Effector memory CD8-positive, alpha-beta T cell (primary cell): ENCODE measurements around the gene CPB1.

Experiments used
- ATAC-seq: fragments of 150-1000 bp; cut with Tn5 transposase; replicated peaks from 2 replicates; pipeline ENCODE4 v1.10.0; 2021; ENCODE audit warnings: mild to moderate bottlenecking, moderate library complexity
- DNase-seq, 3 experiments: peaks; one replicate each; pipeline ENCODE4 v3.0.0; 2021
- H3K27ac Mint-ChIP-seq, 2 donors: one replicate each; pipeline ENCODE4 v1.8.0; 2022; ENCODE audit warnings: mild to moderate bottlenecking in 2 of 2, mixed read lengths in 2 of 2, moderate library complexity in 2 of 2
- H3K27me3 Mint-ChIP-seq, 2 donors: one replicate each; pipeline ENCODE4 v1.8.0; 2022; ENCODE audit warnings: mixed read lengths in 2 of 2
- H3K36me3 Mint-ChIP-seq: one replicate; pipeline ENCODE4 v1.8.0; 2022; ENCODE audit warnings: mild to moderate bottlenecking, moderate library complexity, mixed read lengths; ENCODE audit not compliant: insufficient read depth
- H3K4me1 Mint-ChIP-seq, 2 donors: one replicate each; pipeline ENCODE4 v1.8.0; 2022; ENCODE audit warnings: low read depth in 2 of 2, mixed read lengths in 2 of 2
- H3K4me3 Mint-ChIP-seq, 2 donors: one replicate each; pipeline ENCODE4 v1.8.0; 2022; ENCODE audit warnings: mild to moderate bottlenecking in 2 of 2, mixed read lengths in 2 of 2, moderate library complexity in 2 of 2
- H3K9me3 Mint-ChIP-seq, 2 donors: one replicate each; pipeline ENCODE4 v1.8.0; 2022; ENCODE audit warnings: mixed read lengths in 2 of 2

CPB1 gene

DNA sequence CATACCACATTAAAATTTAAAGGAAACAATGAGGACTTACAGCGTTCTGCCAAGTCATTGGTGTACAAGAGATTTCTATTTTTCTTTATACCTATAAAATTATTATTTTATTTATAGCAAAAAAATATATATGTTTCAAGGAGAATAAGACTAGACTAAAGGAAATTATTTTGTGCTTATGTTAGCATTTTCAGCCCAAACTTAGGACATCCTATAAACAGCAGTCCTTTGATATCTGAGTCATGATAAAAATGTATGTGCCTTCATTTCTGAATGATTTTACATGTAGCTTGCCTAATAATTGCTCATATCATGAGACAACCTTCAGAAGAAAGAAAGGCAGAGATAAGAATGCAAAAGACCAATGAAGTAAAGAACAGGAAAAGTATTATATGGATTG, 20.8 kb downstream of the CPB1 start:
- DNase-seq: no peak
- Mint-ChIP-seq H3K27ac (no peak overlapping the region), H3K27me3 (no peaks in the 10 kb centered on the region), H3K9me3 (no peaks in the 10 kb centered on the region), H3K4me3 (no peak overlapping the region), H3K4me1 (no peaks in the 10 kb centered on the region), H3K36me3 (no peaks in the 10 kb centered on the region)
- ATAC-seq: no peak

DNA sequence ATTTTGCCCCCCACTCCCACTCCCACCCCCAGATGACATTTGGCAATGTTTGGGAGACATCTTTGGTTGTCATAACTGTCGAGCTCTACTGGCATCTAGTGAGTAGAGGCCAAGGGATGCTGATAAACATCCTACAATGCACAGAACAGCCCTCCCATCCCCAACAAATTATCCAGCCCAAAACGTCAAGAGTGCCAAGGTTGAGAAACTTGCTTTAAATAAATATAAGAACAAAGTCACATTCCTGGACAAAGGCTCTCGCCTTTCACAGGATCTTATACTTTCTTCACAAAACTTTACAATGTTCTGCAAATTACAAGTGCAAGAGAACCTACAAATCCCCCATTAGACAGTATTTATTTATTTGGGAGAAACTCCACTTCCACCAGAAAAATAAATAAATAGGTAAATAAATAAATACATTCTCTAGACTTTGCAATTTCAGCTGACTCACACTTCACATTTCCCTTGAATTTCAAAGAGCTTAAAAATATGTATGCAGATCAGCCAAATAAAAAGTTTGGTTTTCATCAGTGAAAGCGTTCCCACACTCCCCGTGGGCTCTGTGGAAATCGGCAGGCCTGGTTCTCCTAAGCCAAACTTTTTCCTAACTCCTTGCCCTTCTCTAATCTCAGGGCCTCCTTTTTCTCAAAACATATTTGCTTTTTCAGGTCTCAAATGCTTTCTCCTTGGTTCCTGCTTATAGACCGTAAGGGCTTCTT, 24.8 kb downstream of the CPB1 start:
- peaks cover 0 to 7% of the 10 kb centered on the region in 2 donors for H3K27me3 Mint-ChIP-seq
- no peak overlapping the region for H3K27ac Mint-ChIP-seq
- DNase-seq (no peak), ATAC-seq (no peak)
- H3K36me3 Mint-ChIP-seq: no peaks in the 10 kb centered on the region
- H3K4me1 Mint-ChIP-seq: no peaks in the 10 kb centered on the region
- no peaks in the 10 kb centered on the region for H3K9me3 Mint-ChIP-seq
- H3K4me3 Mint-ChIP-seq: no peak overlapping the region

DNA sequence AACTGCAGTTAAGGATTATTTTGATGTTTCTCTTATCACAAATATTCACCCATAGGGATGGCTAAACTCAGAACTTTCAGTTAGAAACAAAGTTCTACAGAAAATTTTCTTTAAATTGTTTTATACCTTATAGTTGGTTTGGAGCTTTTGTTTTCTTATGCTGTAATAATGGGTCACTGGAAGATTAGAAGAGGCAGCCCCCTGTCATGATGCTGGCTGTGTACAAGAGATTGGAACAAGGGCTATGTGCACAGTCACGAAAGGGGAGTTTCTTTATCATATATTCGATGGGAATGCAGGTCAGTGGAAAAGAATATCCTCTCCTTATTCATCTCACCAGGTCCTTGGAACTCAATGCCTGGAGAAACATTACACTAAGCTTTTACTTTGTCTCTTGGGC, 25.5 kb downstream of the CPB1 start:
- Mint-ChIP-seq H3K4me1 (no peaks in the 10 kb centered on the region), H3K4me3 (no peak overlapping the region), H3K27ac (no peak overlapping the region), H3K9me3 (no peaks in the 10 kb centered on the region), H3K27me3 (peaks cover 0 to 7% of the 10 kb centered on the region in 2 donors), H3K36me3 (no peaks in the 10 kb centered on the region)
- DNase-seq (no peak), ATAC-seq (no peak)

DNA sequence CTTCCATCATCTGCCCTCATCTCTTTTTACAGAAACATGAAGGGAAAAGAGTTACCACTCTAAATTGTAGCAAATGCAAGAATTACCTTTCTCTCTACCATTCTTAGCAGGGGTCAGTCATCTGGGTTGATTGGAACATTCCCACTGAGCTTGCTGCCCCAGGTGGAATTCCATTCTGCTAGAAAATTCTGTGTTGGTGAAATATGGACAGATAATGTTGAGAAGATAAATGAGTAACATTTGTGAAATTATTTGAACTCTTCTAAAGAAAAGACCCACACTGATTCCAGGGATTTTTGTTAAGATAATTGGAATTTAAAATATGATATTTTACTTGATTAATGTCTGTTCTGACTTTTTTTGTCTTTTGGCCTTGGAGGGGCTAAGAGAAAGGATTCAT, 26.4 kb downstream of the CPB1 start:
- no peak overlapping the region for H3K4me3 Mint-ChIP-seq
- no peak overlapping the region for H3K27ac Mint-ChIP-seq
- no peak for DNase-seq
- peaks cover 0 to 7% of the 10 kb centered on the region in 2 donors for H3K27me3 Mint-ChIP-seq
- ATAC-seq: no peak
- no peaks in the 10 kb centered on the region for H3K9me3 Mint-ChIP-seq
- no peaks in the 10 kb centered on the region for H3K4me1 Mint-ChIP-seq
- no peaks in the 10 kb centered on the region for H3K36me3 Mint-ChIP-seq

DNA sequence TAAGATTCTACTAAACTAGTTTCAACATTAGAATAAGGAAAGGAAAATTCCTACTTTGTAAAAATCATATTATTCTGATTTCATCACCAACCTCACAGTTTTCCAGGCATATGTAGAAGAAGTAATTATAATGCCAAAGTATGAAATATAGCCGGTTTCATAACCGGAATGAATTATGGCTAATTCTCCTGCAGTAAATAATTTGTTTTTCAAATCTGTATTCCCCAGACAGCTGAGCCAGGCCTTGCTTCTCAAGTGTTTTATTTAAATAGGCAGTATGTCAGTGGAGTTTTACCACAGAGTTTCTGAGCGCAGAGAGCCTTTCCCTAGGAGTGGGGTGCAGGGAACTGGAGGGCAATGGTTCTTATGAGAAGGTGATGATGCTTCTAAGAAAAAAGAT, 28.8 kb downstream of the CPB1 start:
- Mint-ChIP-seq H3K9me3 (no peaks in the 10 kb centered on the region), H3K36me3 (no peaks in the 10 kb centered on the region), H3K27ac (no peak overlapping the region), H3K4me1 (no peaks in the 10 kb centered on the region), H3K4me3 (no peak overlapping the region), H3K27me3 (peaks cover 11 to 19% of the 10 kb centered on the region in 2 donors)
- DNase-seq: no peak
- ATAC-seq: no peak

DNA sequence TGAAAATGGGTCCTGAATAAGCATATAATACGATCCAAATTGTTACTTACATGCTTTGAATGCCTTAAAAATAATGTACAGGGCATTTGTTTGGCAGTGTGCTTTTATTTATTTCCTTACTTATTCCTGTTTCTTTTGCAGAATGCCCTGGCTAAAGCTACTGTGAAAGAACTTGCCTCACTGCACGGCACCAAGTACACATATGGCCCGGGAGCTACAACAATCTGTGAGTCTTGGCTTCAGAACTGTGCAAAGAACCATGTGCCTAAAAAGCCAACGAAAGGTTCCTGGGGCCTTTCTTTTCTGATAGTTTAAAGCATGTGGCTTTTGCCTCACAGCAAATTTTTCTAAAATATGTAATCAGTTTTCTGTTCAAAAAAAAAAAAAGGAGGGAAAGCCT, 29.7 kb downstream of the CPB1 start:
- H3K27ac Mint-ChIP-seq: peak overlapping the region in 1 of 2 donors; percentile 12

DNA sequence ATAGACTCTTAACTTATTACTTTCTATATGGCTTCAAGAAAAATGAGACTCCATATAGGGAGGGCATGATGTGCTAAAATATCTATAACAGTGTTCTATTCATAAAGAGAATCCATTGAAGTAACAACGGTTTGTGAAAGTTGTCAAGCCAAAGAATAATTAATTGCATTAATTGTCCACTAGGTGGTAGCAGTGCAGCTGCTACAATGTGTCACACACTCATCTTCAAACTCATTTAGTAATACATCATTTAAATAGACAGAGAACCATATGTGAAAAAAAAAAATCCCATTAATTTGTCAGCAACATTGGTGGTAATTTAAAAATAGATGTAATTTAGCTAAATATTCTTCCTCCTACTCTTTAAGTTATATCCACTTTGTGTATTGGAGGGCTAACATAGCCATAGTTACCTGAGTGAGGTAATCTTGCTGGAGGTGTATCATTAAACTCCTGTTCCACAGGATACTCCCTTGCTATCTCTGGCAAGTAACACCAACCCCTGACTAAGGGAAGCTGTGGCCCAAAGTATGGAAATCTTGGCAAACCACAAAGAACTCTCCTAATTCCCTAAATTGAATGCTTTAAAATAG, 33.8 kb downstream of the CPB1 start:
- DNase-seq (no peak), ATAC-seq (peak; percentile 52)
- Mint-ChIP-seq H3K4me1 (no peaks in the 10 kb centered on the region), H3K36me3 (no peaks in the 10 kb centered on the region), H3K4me3 (no peak overlapping the region), H3K27ac (no peak overlapping the region), H3K27me3 (peaks cover 42 to 45% of the 10 kb centered on the region in 2 donors), H3K9me3 (no peaks in the 10 kb centered on the region)

More for the DNA sequence above, 29.7 kb downstream of the CPB1 start:
- no peaks in the 10 kb centered on the region for H3K4me1 Mint-ChIP-seq
- no peak overlapping the region for H3K4me3 Mint-ChIP-seq
- ATAC-seq (no peak), DNase-seq (no peak)
- no peaks in the 10 kb centered on the region for H3K36me3 Mint-ChIP-seq
- peaks cover 18 to 24% of the 10 kb centered on the region in 2 donors for H3K27me3 Mint-ChIP-seq
- H3K9me3 Mint-ChIP-seq: no peaks in the 10 kb centered on the region

DNA sequence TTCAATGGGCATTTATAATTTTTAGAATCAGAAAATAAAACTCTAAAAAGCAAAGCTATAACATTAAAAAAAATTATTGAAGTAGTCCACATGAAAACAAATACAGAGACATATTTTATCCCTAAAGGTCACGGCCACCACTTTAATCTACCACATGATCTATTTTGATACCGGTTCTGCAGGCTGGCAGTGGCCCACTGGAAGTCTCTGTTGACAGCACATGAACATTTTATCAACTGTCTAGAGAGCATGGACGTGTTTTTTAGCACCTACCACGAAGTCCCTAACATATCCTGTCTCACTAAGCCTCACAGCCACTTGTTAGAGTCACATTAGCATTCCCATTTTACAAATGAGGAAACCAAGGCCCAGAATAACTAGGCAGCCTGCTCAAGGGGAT, 35.7 kb downstream of the CPB1 start:
- DNase-seq (no peak), ATAC-seq (no peak)
- H3K4me3 Mint-ChIP-seq: no peak overlapping the region
- H3K9me3 Mint-ChIP-seq: no peaks in the 10 kb centered on the region
- H3K27ac Mint-ChIP-seq: no peak overlapping the region
- H3K27me3 Mint-ChIP-seq: peaks cover 61 to 63% of the 10 kb centered on the region in 2 donors
- no peaks in the 10 kb centered on the region for H3K4me1 Mint-ChIP-seq
- no peaks in the 10 kb centered on the region for H3K36me3 Mint-ChIP-seq

DNA sequence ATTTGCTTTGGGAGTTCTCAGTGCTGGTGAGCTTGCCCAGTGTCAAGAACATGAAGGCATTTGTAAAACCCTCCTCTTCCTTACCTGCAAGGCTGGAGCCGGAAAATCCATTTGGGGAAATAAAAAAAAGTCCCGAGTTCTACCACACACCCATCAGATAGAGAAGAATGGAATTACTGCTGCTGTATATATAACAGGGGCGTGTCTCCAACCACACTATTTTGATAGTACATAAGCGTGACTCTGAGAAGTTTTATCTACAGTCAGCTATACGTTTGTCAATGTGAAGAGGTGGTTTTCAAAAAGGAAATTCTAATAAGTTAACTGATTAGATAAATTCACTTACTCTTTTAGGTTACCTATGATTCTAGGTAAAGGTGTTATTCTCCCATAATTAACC, 36.2 kb downstream of the CPB1 start:
- no peaks in the 10 kb centered on the region for H3K9me3 Mint-ChIP-seq
- no peaks in the 10 kb centered on the region for H3K36me3 Mint-ChIP-seq
- DNase-seq: no peak
- H3K4me3 Mint-ChIP-seq: no peak overlapping the region
- no peaks in the 10 kb centered on the region for H3K4me1 Mint-ChIP-seq
- ATAC-seq: no peak
- peaks cover 64 to 65% of the 10 kb centered on the region in 2 donors for H3K27me3 Mint-ChIP-seq
- no peak overlapping the region for H3K27ac Mint-ChIP-seq

DNA sequence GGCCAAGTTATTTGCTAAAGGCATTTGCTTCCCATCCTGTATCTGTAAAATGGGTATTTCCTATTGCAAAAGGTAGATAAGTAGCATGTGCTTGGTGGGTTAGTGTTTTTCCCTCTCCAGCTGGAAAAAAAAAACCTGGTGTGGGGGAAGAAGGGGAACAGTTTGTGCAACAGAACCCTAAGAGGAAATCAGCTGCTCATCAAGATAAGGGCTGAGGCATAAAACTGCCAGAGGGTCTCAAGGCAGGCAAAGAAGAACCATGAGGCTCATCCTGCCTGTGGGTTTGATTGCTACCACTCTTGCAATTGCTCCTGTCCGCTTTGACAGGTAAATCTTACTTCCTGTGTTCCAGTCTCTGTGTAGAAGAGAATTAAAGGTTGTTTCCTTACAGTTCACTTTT, 37.4 kb downstream of the CPB1 start, which contains the start of gene CPA3:
Gene CPA3 (plus strand): TSS at position 248 of the 400 bp plus-strand sequence. CDS start 12 bp downstream, at position 260.
- no peak for DNase-seq
- Mint-ChIP-seq H3K4me1 (no peaks in the 10 kb centered on the region), H3K27me3 (peaks cover 61 to 64% of the 10 kb centered on the region in 2 donors), H3K27ac (no peak within 1 kb of the TSS), H3K9me3 (no peaks in the 10 kb centered on the region), H3K36me3 (no peaks in the 10 kb centered on the region), H3K4me3 (no peak within 1 kb of the TSS)
- no peak for ATAC-seq

DNA sequence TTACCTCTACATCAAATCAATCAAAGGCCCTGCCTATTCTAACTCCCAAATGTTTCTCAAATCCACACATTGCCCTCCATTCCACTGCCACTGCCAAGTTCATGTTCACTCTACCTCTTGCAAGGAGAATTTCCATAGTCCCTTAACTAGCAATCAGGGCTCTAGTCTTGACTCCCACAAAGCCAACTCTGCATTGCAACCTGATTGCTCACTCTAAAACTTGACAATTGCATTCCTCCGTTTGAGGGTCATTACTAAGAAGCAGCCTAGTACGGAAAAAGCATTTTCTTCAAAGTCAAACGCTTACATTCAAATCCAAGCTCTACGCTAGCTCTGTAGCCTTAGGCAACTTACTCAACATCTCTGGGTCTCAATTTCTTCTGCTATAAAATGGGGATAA, 38.6 kb downstream of the CPB1 start:
- no peak for ATAC-seq
- no peaks in the 10 kb centered on the region for H3K36me3 Mint-ChIP-seq
- peaks cover 53% of the 10 kb centered on the region in 2 donors for H3K27me3 Mint-ChIP-seq
- no peak overlapping the region for H3K27ac Mint-ChIP-seq
- DNase-seq: no peak
- H3K9me3 Mint-ChIP-seq: no peaks in the 10 kb centered on the region
- H3K4me3 Mint-ChIP-seq: no peak overlapping the region
- no peaks in the 10 kb centered on the region for H3K4me1 Mint-ChIP-seq

DNA sequence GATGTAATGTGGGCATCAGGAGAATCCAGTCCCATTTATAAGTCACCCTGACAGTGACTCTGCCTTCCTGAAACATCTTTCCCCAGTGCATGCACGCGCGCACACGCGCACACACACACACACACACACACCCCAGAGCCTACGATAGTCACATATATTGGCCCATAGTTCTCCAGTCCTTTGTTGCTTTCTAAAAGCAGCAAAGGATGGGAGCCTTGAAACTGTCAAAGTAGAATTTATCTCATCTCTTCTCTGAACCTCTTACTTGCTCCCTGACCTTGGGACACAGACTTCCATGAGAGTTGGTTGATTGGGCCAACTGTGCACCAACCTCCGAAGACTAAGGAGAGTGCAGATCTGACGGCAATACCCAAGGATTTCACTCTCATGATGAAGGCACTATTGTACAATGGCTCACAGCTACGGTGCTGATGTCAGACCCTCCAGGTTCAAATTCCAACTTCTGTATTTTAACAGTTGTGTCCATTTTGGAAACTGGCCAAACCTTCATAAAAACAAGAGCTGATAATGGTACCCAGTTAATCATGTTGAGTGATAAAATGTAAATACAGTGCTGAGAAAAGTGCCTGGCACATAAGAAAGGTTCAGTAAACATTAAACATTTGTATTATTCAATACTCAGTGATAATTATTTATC, 45.8 kb downstream of the CPB1 start:
- H3K27ac Mint-ChIP-seq: no peak overlapping the region
- no peaks in the 10 kb centered on the region for H3K36me3 Mint-ChIP-seq
- H3K9me3 Mint-ChIP-seq: no peaks in the 10 kb centered on the region
- peaks cover 18 to 23% of the 10 kb centered on the region in 2 donors for H3K27me3 Mint-ChIP-seq
- ATAC-seq (no peak), DNase-seq (no peak)
- H3K4me3 Mint-ChIP-seq: no peak overlapping the region
- H3K4me1 Mint-ChIP-seq: no peaks in the 10 kb centered on the region

DNA sequence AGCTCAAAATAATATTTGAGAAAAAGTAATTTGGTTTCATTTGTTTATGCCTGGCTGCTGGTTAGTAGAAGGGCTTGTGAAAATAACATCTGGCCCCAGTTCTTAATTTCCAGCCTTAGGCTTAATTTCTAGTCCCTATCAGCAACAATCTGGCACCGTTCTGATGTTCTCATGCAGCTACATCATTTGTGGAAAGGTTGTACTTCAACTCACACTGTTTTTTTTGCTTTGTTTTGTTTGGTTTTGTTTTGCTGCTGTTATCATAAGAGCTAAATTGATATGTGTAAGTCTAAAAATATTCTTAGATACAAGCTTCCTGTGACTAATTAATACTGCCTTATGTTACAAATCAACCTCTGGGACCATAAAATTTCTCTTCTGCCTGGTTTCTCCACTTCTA, 46.4 kb downstream of the CPB1 start:
- Mint-ChIP-seq H3K4me1 (no peaks in the 10 kb centered on the region), H3K27me3 (peaks cover 16 to 24% of the 10 kb centered on the region in 2 donors), H3K9me3 (no peaks in the 10 kb centered on the region), H3K36me3 (no peaks in the 10 kb centered on the region), H3K27ac (no peak overlapping the region), H3K4me3 (no peak overlapping the region)
- DNase-seq: no peak
- ATAC-seq: no peak

DNA sequence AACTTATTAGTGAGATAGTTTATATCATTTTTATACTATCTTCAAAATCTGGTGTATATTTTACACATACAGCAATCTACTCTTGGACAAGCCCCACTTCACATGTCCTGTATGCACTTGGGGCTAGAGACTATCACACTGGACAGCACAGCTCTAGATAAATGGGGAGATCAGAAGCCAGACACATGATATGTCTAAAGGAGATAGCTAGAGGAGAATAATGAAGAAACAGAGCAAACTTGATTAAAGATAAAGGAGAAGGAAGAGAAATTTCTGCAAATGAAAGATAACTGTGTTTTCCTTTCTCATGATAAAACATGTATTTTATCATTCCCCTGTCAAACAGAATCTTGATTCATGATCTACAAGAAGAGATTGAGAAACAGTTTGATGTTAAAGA, 50.5 kb downstream of the CPB1 start:
- Mint-ChIP-seq H3K36me3 (no peaks in the 10 kb centered on the region), H3K4me3 (no peak overlapping the region), H3K4me1 (no peaks in the 10 kb centered on the region), H3K9me3 (no peaks in the 10 kb centered on the region), H3K27ac (no peak overlapping the region), H3K27me3 (peaks cover 18 to 33% of the 10 kb centered on the region in 2 donors)
- DNase-seq (no peak), ATAC-seq (no peak)
